Neural cell (in vitro differentiated cells): Measurements from ENCODE around the gene IGSF11. TPM values are rescaled to one million over a fixed set of nuclear protein-coding genes. Genes with fewer than 3 reads are reported as not detected.

ENCODE experiments used
- H2AFZ ChIP-seq: fragments of 200-600, 300-800 bp; sonication (generic), shearing (Covaris generic); 2 replicates; pipeline ENCODE4 v1.6.0; 2014; ENCODE audit warnings: low read depth, mild to moderate bottlenecking, antibody characterized with exemption, low read length, moderate library complexity
- H3F3A ChIP-seq: fragments of 200-600 bp; shearing (Covaris generic); 2 replicates; pipeline ENCODE4 v1.6.1; 2016; ENCODE audit warnings: mild to moderate bottlenecking, moderate library complexity, mixed read lengths, antibody characterized with exemption, low read length; ENCODE audit not compliant: insufficient read depth, poor library complexity, severe bottlenecking
- H3K27ac ChIP-seq: fragments of 200-600, 300-800 bp; sonication (generic), shearing (Covaris generic); 2 replicates; pipeline ENCODE4 v1.5.1; 2014; ENCODE audit warnings: mild to moderate bottlenecking, low read length, moderate library complexity
- H3K27me3 ChIP-seq: fragments of 300-800, 200-600 bp; sonication (generic), shearing (Covaris generic); 2 replicates; pipeline ENCODE4 v1.6.0; 2014; ENCODE audit warnings: mild to moderate bottlenecking, low read depth, low read length, moderate library complexity; ENCODE audit not compliant: insufficient read depth
- H3K36me3 ChIP-seq: fragments of 300-800, 200-600 bp; sonication (generic), shearing (Covaris generic); 2 replicates; pipeline ENCODE4 v1.5.1; 2014; ENCODE audit warnings: mild to moderate bottlenecking, antibody characterized with exemption, low read length, moderate library complexity; ENCODE audit not compliant: insufficient read depth
- H3K4me2 ChIP-seq: fragments of 300-800, 200-600 bp; sonication (generic), shearing (Covaris generic); 2 replicates; pipeline ENCODE4 v1.6.0; 2014; ENCODE audit warnings: mild to moderate bottlenecking, low read length
- H3K4me3 ChIP-seq: fragments of 300-800, 200-600 bp; sonication (generic), shearing (Covaris generic); 2 replicates; pipeline ENCODE4 v1.5.1; 2014; ENCODE audit warnings: mild to moderate bottlenecking, low read length, moderate library complexity
- H3K79me2 ChIP-seq: fragments of 200-600 bp; shearing (Covaris generic); replicated peaks from 2 replicates; pipeline ENCODE4 v1.6.0; 2014; ENCODE audit warnings: mild to moderate bottlenecking, low read length, moderate library complexity; ENCODE audit not compliant: insufficient read depth
- H3K9ac ChIP-seq: fragments of 300-800, 200-600 bp; sonication (generic), shearing (Covaris generic); 2 replicates; pipeline ENCODE4 v1.6.1; 2016; ENCODE audit warnings: mild to moderate bottlenecking, low read length, mixed read lengths
- H3K9me2 ChIP-seq: fragments of 200-600 bp; shearing (Covaris generic); 2 replicates; pipeline ENCODE4 v1.6.1; 2016; ENCODE audit warnings: mild to moderate bottlenecking, low read length, mixed read lengths; ENCODE audit not compliant: insufficient read depth
- H3K9me3 ChIP-seq: fragments of 200-600, 300-800 bp; sonication (generic), shearing (Covaris generic); 2 replicates; pipeline ENCODE4 v1.6.1; 2016; ENCODE audit warnings: mild to moderate bottlenecking, mixed run types, low read length, moderate library complexity, mixed read lengths
- H4K20me1 ChIP-seq: fragments of 200-600 bp; shearing (Covaris generic); 2 replicates; pipeline ENCODE4 v1.6.1; 2016; ENCODE audit warnings: mild to moderate bottlenecking, mixed run types; ENCODE audit not compliant: insufficient read depth
- CTCF ChIP-seq: fragments of 450-650 bp; IDR thresholded peaks from 2 replicates; pipeline ENCODE4 v1.5.1; 2014; ENCODE audit warnings: antibody characterized with exemption, mild to moderate bottlenecking, moderate library complexity; ENCODE audit not compliant: poor library complexity, severe bottlenecking
- EP300 ChIP-seq: fragments of 450-650 bp; conservative IDR thresholded peaks from 2 replicates; pipeline ENCODE4 v1.6.1; 2014; ENCODE audit warnings: antibody characterized with exemption, mild to moderate bottlenecking, moderate library complexity; ENCODE audit not compliant: poor library complexity, severe bottlenecking
- EZH2 ChIP-seq: fragments of 200-600, 300-800 bp; shearing (Covaris generic), sonication (generic); IDR thresholded peaks from 2 replicates; pipeline ENCODE4 v1.6.1; 2014; ENCODE audit warnings: antibody characterized with exemption, low read length, borderline replicate concordance, mild to moderate bottlenecking; ENCODE audit not compliant: insufficient read depth, poor library complexity, severe bottlenecking
- MXI1 ChIP-seq: fragments of 450-650 bp; conservative IDR thresholded peaks from 2 replicates; pipeline ENCODE4 v1.6.1; 2014; ENCODE audit warnings: antibody characterized with exemption, mild to moderate bottlenecking; ENCODE audit not compliant: poor library complexity, severe bottlenecking
- POLR2AphosphoS5 ChIP-seq: IDR thresholded peaks from 2 replicates; pipeline ENCODE4 v1.6.1; 2012
- RAD21 ChIP-seq: fragments of 450-650 bp; conservative IDR thresholded peaks from 2 replicates; pipeline ENCODE4 v1.6.1; 2014; ENCODE audit warnings: antibody characterized with exemption, mild to moderate bottlenecking, moderate library complexity
- REST ChIP-seq: IDR thresholded peaks from 2 replicates; pipeline ENCODE4 v1.6.1; 2012; ENCODE audit warnings: borderline replicate concordance
- SMC3 ChIP-seq: fragments of 450-650 bp; conservative IDR thresholded peaks from 2 replicates; pipeline ENCODE4 v1.6.1; 2014; ENCODE audit warnings: antibody characterized with exemption, mild to moderate bottlenecking, moderate library complexity; ENCODE audit not compliant: poor library complexity
- TAF1 ChIP-seq: IDR thresholded peaks from 2 replicates; pipeline ENCODE4 v1.6.1; 2012; ENCODE audit warnings: low read depth
- polyA plus RNA-seq: library from polyadenylated mRNA; depleted of rRNA; stranded (reverse); fragments of >200 nt; gene quantifications from 2 replicates; pipeline ENCODE4 v1.2.3, GENCODE V29; 2014

IGSF11 gene
- polyA plus RNA-seq, 1 donor from 2014 or later: 1.2 TPM

- Histone ChIP-seq H3K4me3 (no peak overlapping the region), H3K27me3 (no peaks in the 10 kb centered on the region), H2AFZ (no peak overlapping the region), H3K27ac (no peak overlapping the region), H3F3A (no peaks in the 10 kb centered on the region), H3K9me2 (no peaks in the 10 kb centered on the region), H4K20me1 (no peaks in the 10 kb centered on the region), H3K36me3 (no peaks in the 10 kb centered on the region), H3K79me2 (no peaks in the 10 kb centered on the region), H3K9ac (no peak overlapping the region), H3K9me3 (no peaks in the 10 kb centered on the region), H3K4me2 (no peak overlapping the region)
- no peak for TF ChIP-seq CTCF
- TF ChIP-seq RAD21: no peak
- TF ChIP-seq POLR2AphosphoS5: no peak
- no peak for TF ChIP-seq TAF1
- TF ChIP-seq SMC3: no peak
- TF ChIP-seq EP300: no peak
- no peak for TF ChIP-seq EZH2
- no peak for TF ChIP-seq MXI1
- no peak for TF ChIP-seq REST
Observed at GRCh38 chr3:118948146-118948545, 86.5 kb downstream of the IGSF11 start.

DNA sequence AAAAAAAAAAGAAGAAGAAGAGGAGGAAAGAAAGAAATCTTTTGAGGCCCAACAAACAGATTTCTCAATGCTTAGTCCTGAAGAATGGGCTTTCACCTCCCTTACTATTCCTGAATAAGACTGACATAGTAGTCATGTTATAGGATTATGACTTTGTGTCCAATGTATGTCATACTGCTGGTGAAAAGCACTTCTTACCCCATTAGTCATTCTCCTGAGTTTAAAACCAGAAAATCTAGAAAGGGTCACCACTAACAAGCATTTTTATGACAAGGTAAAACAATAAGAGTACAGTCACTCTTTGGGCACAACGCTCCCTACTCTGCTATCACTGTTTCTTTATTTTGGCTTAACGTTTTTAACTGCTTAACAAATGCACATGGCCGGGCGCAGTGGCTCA, 88.2 kb downstream of the IGSF11 start:
- H3K4me2 ChIP-seq: no peak overlapping the region
- H3K9ac ChIP-seq: no peak overlapping the region
- H3F3A ChIP-seq: no peaks in the 10 kb centered on the region
- no peaks in the 10 kb centered on the region for H3K9me2 ChIP-seq
- no peak overlapping the region for H3K27ac ChIP-seq
- no peaks in the 10 kb centered on the region for H3K9me3 ChIP-seq
- no peaks in the 10 kb centered on the region for H3K36me3 ChIP-seq
- no peak overlapping the region for H3K4me3 ChIP-seq
- no peak overlapping the region for H2AFZ ChIP-seq
- H3K27me3 ChIP-seq: no peaks in the 10 kb centered on the region
- no peaks in the 10 kb centered on the region for H4K20me1 ChIP-seq
- TF ChIP-seq REST (no peak), CTCF (no peak), EP300 (no peak), EZH2 (no peak), SMC3 (no peak), RAD21 (no peak), POLR2AphosphoS5 (no peak), MXI1 (no peak), TAF1 (no peak)
- H3K79me2 ChIP-seq: no peaks in the 10 kb centered on the region
